Kidney epithelial cell (primary cell): ENCODE data around the gene GGA1. TPM values are rescaled to one million over a fixed set of nuclear protein-coding genes. Genes with fewer than 3 reads are reported as not detected.

ENCODE experiments used
- DNase-seq: peaks from one replicate; pipeline ENCODE4 v3.0.0-alpha.2; 2010; ENCODE audit warnings: low read depth
- H3K27me3 ChIP-seq: 2 replicates; pipeline ENCODE4 v1.6.0; 2011; ENCODE audit warnings: low read length; ENCODE audit not compliant: control insufficient read depth, insufficient read depth
- H3K36me3 ChIP-seq: 2 replicates; pipeline ENCODE4 v1.5.1; 2011; ENCODE audit warnings: low read length; ENCODE audit not compliant: control insufficient read depth, insufficient read depth
- H3K4me3 ChIP-seq: 2 replicates; pipeline ENCODE4 v1.5.1; 2011; ENCODE audit warnings: low read depth, mild to moderate bottlenecking, control low read depth, low read length
- total RNA-seq: library from RNA; depleted of rRNA; stranded (reverse); fragments of >200 nt; gene quantifications from 2 replicates; pipeline ENCODE4 v1.2.3, GENCODE V29; 2015
- TF ChIP-seq, protein P1 (sequence below): IDR thresholded peaks from 2 replicates; pipeline ENCODE4 v1.5.1; 2011; ENCODE audit warnings: mild to moderate bottlenecking, moderate library complexity, low read length, control low read depth, inconsistent platforms; ENCODE audit not compliant: insufficient read depth, poor library complexity, severe bottlenecking

GGA1 gene
- total RNA-seq, 1 donor from 2014 or later = 65.9 TPM

DNA sequence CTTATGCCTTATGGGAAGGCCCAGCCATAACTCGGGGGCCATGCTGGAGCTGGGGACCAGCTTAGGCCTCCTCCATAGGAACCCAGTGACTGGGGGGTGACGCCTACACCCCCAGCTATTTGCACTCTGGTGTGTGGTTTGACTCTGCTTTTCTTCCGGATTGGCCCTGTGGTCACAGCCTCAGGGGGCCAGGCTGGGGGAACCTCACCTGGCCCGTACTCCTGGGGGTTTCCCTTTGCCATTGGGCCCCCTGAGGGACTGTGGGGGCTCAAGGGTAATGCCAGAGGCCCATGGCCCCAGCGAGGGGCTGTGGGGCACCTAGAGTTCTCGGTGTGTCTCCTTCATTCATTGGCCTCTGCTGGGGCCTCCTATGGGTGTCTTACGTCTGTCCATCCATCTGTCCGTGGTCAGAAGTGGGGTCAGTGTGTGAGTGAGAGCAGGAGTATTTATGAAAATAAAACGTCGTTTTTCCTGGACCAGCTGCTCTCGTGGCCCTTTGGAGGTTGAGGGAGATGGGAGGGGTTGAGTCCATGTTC is 24.5 kb downstream of the GGA1 start:
- Histone ChIP-seq H3K36me3 (peaks cover 3% of the 10 kb centered on the region), H3K27me3 (no peaks in the 10 kb centered on the region), H3K4me3 (no peak overlapping the region)
- TF ChIP-seq, protein P1, sequence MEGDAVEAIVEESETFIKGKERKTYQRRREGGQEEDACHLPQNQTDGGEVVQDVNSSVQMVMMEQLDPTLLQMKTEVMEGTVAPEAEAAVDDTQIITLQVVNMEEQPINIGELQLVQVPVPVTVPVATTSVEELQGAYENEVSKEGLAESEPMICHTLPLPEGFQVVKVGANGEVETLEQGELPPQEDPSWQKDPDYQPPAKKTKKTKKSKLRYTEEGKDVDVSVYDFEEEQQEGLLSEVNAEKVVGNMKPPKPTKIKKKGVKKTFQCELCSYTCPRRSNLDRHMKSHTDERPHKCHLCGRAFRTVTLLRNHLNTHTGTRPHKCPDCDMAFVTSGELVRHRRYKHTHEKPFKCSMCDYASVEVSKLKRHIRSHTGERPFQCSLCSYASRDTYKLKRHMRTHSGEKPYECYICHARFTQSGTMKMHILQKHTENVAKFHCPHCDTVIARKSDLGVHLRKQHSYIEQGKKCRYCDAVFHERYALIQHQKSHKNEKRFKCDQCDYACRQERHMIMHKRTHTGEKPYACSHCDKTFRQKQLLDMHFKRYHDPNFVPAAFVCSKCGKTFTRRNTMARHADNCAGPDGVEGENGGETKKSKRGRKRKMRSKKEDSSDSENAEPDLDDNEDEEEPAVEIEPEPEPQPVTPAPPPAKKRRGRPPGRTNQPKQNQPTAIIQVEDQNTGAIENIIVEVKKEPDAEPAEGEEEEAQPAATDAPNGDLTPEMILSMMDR = no peak
- DNase-seq = no peak

DNA sequence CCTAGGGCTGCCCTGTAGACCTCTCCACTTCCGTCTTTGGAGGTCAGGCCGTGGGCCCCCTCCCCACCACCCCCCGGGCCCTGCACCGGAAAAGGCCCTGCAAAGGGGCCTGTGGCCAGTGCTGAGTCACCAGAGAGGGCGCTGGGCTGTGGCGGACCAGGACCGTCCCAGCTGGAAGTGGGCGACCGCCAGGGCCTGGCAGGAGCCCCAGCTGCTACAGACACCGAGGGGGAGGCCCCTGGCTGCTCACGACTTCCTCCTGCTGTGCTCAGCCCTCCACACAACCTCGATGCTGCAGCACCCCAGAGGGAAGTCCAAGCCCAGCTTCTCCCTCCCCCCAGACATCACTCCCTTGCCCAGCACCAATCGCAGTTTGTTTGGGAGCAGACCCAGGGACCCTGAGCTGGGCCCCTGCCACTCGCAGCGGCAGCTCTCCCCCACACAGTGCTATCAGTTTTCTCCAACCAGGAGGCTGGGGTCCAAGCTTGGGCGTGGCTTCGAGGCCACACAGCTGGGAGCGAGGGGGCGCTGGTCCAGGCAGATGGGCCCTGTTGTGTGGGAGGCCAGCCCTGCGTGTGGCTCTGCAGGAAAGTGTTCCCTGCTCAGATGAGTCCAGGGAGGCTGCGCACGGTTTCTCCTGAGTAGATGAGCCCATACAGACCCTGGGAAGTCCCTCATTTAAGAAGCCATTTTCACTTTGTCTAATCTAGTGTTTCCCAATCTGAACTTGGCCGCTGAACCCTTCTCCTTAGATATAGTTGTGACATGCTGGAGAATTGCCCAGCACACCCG is 25.2 kb downstream of the GGA1 start:
- peak; percentile 47 for DNase-seq
- no peak overlapping the region for H3K4me3 ChIP-seq
- TF ChIP-seq, protein P1 = no peak
- H3K27me3 ChIP-seq = no peaks in the 10 kb centered on the region
- peaks cover 3% of the 10 kb centered on the region for H3K36me3 ChIP-seq

DNA sequence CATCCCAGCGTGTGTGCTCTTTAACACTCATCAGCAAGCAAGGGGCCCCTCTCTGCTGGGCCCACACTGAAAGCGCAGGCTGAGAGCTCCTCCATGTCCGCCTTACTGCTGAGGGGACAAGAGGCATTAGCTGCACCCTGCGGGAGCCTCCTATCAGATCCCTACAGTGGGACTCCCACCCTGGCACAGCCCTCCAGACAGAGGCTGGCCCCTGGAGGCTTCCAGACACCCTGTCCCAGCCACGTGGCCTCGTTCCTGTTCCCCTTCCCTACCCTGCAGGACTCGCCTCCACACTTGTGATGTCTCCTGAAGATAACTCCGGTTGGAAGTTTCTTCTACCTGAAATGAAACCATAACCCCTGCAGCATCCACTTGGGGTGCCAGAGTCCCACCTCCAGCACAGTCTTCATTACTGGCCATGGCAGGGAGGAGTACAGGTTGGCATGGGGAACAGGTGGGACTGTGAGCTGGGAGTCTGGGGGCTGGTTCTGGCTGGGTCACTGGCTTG is 25.8 kb downstream of the GGA1 start:
- Histone ChIP-seq H3K4me3 (no peak overlapping the region), H3K36me3 (peaks cover 3% of the 10 kb centered on the region), H3K27me3 (no peaks in the 10 kb centered on the region)
- TF ChIP-seq, protein P1 = peak; percentile 34
- DNase-seq = no peak

DNA sequence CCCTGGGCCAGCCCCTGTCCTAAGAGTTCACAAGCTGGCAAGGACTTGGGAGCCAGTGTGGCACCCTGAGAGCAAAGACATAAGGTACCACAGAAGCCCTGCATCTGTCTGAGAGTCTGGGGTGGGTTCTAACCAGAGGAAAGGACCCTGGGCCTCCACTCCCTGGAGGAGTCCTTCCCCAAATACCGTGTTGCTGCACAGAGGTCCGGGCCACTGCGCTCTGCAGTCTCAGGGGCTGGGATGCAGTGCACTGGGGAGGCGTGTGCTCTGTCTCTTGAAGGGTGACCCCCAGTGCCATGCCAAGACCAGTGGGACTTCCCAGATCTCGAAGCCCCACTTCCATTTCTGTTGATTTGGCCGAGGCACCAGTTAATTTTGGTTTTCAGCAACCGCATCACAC is 26.5 kb downstream of the GGA1 start:
- peaks cover 2% of the 10 kb centered on the region for H3K36me3 ChIP-seq
- no peak for DNase-seq
- no peak overlapping the region for H3K4me3 ChIP-seq
- TF ChIP-seq, protein P1 = no peak
- H3K27me3 ChIP-seq = no peaks in the 10 kb centered on the region

DNA sequence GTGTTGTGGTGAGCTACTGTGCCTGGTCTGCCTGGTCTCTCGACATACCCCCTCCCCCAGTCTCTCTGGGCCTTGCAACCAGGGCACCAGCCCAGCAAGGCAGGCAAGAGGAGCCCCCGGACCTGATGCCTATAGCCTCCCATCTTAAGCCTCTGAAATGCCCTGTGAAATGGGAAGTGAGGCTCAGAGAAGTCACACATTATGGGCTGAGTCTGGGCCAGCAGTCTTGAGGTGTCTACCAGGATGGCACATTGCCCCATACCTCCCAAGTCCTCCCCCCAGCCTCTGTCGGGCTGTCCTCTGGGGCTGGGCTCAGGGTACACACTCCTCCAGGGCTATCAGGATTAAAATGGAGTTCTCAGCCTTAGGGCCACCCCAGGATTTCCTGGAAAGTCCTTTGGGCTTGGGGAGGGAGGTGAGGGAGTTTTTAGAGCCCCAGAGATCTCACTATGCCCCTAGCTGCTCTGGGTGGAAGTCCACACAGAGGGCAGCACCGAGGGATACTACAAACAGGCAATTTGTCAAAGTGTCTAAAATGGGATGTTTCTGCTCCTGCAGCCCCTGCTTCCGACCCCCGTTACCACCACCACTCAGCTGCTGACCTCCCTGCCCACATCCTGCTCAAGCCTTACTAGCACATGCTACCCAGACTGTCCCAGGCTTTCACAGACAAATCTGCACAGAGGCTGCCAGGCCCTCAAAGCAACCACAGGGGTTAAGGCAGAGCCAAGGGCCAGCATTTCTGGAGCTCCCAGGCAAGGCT is 27.7 kb downstream of the GGA1 start:
- Histone ChIP-seq H3K36me3 (peaks cover 1% of the 10 kb centered on the region), H3K27me3 (no peaks in the 10 kb centered on the region), H3K4me3 (no peak overlapping the region)
- TF ChIP-seq, protein P1 = peak; percentile 53
- DNase-seq = no peak
